Common myeloid progenitor, CD34-positive (primary cell): Measurements from ENCODE around the gene ADNP.

ENCODE experiments used
- CTCF ChIA-PET: fragments of 350-600 bp; sonication (Branson Sonifier 250); formaldehyde crosslinking; loops from one replicate; lab custom pipeline; 2021; ENCODE audit warnings: antibody characterized with exemption; lab: Charles Lee
- POLR2A ChIA-PET: fragments of 350-600 bp; sonication (Branson Sonifier 250); formaldehyde crosslinking; loops from one replicate; lab custom pipeline; 2021; ENCODE audit warnings: antibody characterized with exemption; lab: Charles Lee
- DNase-seq, 3 donors: peaks; one replicate each; pipeline versions ENCODE4 v3.0.0 to v3.0.0-alpha.2; 2013
- H3K27ac ChIP-seq, 2 experiments: 1 replicate in 1 of 2; 2 replicates in 1 of 2; pipeline ENCODE4 v1.7.0; 2013; ENCODE audit warnings: inconsistent platforms in 2 of 2, low read length in 2 of 2, mild to moderate bottlenecking in 2 of 2, low read depth in 1 of 2, moderate library complexity in 1 of 2; ENCODE audit not compliant: severe bottlenecking in 2 of 2, insufficient read depth in 1 of 2, poor library complexity in 1 of 2
- H3K27me3 ChIP-seq, 5 experiments: replicated peaks in 2 of 5; 1 replicate in 3 of 5; 2 replicates in 2 of 5; pipeline versions ENCODE4 v1.6.1 to v1.7.0; 2013; ENCODE audit warnings: low read length in 4 of 5, mild to moderate bottlenecking in 2 of 5, moderate library complexity in 2 of 5, inconsistent platforms in 1 of 5; ENCODE audit not compliant: insufficient read depth in 5 of 5, control insufficient read depth in 4 of 5
- H3K36me3 ChIP-seq, 4 experiments: 1 replicate in 2 of 4; 2 replicates in 2 of 4; pipeline versions ENCODE4 v1.6.1 to v1.7.0; 2013; ENCODE audit warnings: low read length in 3 of 4, control low read depth in 1 of 4, mild to moderate bottlenecking in 1 of 4; ENCODE audit not compliant: control insufficient read depth in 4 of 4, insufficient read depth in 4 of 4
- H3K4me1 ChIP-seq, 4 experiments: 1 replicate in 3 of 4; 2 replicates in 1 of 4; pipeline versions ENCODE4 v1.6.1 to v1.7.1; 2013; ENCODE audit warnings: low read length in 3 of 4, mild to moderate bottlenecking in 3 of 4, control low read depth in 1 of 4, inconsistent platforms in 1 of 4, moderate library complexity in 1 of 4; ENCODE audit not compliant: control insufficient read depth in 4 of 4, insufficient read depth in 4 of 4; ENCODE audit errors: control extremely low read depth in 1 of 4
- H3K4me3 ChIP-seq, 7 experiments: 1 replicate in 4 of 7; 2 replicates in 3 of 7; pipeline versions ENCODE4 v1.5.1 to v1.7.0; 2013; ENCODE audit warnings: mild to moderate bottlenecking in 7 of 7, low read length in 6 of 7, moderate library complexity in 6 of 7, inconsistent platforms in 2 of 7, low read depth in 2 of 7, control low read depth in 1 of 7; ENCODE audit not compliant: insufficient read depth in 4 of 7, control insufficient read depth in 1 of 7; ENCODE audit errors: extremely low read depth in 1 of 7
- H3K9me3 ChIP-seq, 5 experiments: 1 replicate in 4 of 5; 2 replicates in 1 of 5; pipeline versions ENCODE4 v1.6.1 to v1.7.1; 2013; ENCODE audit warnings: low read length in 4 of 5, mild to moderate bottlenecking in 2 of 5, inconsistent platforms in 1 of 5, low read depth in 1 of 5, moderate library complexity in 1 of 5; ENCODE audit not compliant: control insufficient read depth in 4 of 5, insufficient read depth in 2 of 5; ENCODE audit errors: control extremely low read depth in 1 of 5
- WGBS: methylation state at CpG from one replicate; pipeline ENCODE4 v1.1.5; 2013; ENCODE audit not compliant: insufficient coverage; 5-methylcytosine and 5-hydroxymethylcytosine counted together

The ADNP gene

GRCh38 chr20:50870561-50871161 is 60.6 kb downstream of the ADNP start:
- Histone ChIP-seq H3K4me3 (no peak overlapping the region), H3K27me3 (no peaks in the 10 kb centered on the region), H3K9me3 (no peaks in the 10 kb centered on the region), H3K4me1 (peaks cover 0 to 17% (median 11%) of the 10 kb centered on the region in 4 experiments), H3K36me3 (peaks cover 0 to 10% (median 1%) of the 10 kb centered on the region in 4 experiments), H3K27ac (no peak overlapping the region)
- 97% methylated on average over 18 of the region's 19 CpGs for WGBS
- DNase-seq = no peak
- ChIA-PET CTCF (interaction anchor here (1.0 to 1.7 kb wide), 7 partner anchors 13 to 52 kb away, joined by 3 to 5 read pairs (median 3); no protein-coding TSS in a partner anchor), POLR2A (no interaction called here)

- WGBS = 95% methylated on average over 7 of the region's 11 CpGs
- DNase-seq = no peak
- Histone ChIP-seq H3K27me3 (no peaks in the 10 kb centered on the region), H3K4me1 (peaks cover 0 to 17% (median 11%) of the 10 kb centered on the region in 4 experiments), H3K36me3 (peaks cover 0 to 8% (median 3%) of the 10 kb centered on the region in 4 experiments), H3K4me3 (no peak overlapping the region), H3K9me3 (no peaks in the 10 kb centered on the region), H3K27ac (no peak overlapping the region)
- POLR2A ChIA-PET = no interaction called here
- CTCF ChIA-PET = no interaction called here
Observed at GRCh38 chr20:50868509-50869495, 62.4 kb downstream of the ADNP start.

- CTCF ChIA-PET = no interaction called here
- Histone ChIP-seq H3K9me3 (no peaks in the 10 kb centered on the region), H3K27ac (no peak overlapping the region), H3K36me3 (peaks cover 0 to 8% (median 3%) of the 10 kb centered on the region in 4 experiments), H3K27me3 (no peaks in the 10 kb centered on the region), H3K4me1 (peaks cover 0 to 14% (median 8%) of the 10 kb centered on the region in 4 experiments), H3K4me3 (no peak overlapping the region)
- DNase-seq = no peak
- WGBS = 94% methylated on average over 3 of the region's 6 CpGs
- POLR2A ChIA-PET = no interaction called here
Observed at GRCh38 chr20:50867805-50868204, 63.4 kb downstream of the ADNP start.

- H3K27me3 ChIP-seq = no peaks in the 10 kb centered on the region
- H3K9me3 ChIP-seq = no peaks in the 10 kb centered on the region
- POLR2A ChIA-PET = no interaction called here
- peaks cover 0 to 8% (median 3%) of the 10 kb centered on the region in 4 experiments for H3K36me3 ChIP-seq
- DNase-seq = no peak
- peaks cover 0 to 9% (median 3%) of the 10 kb centered on the region in 4 experiments for H3K4me1 ChIP-seq
- 100% methylated on average over 2 of the region's 9 CpGs for WGBS
- no peak overlapping the region for H3K27ac ChIP-seq
- CTCF ChIA-PET = interaction anchor here (0.8 kb wide), 1 partner anchor 72 kb away, joined by 3 read pairs; no protein-coding TSS in a partner anchor
- no peak overlapping the region for H3K4me3 ChIP-seq
Observed at GRCh38 chr20:50866831-50867230, 64.4 kb downstream of the ADNP start.

GRCh38 chr20:50866036-50866685 is 65.1 kb downstream of the ADNP start:
- POLR2A ChIA-PET = no interaction called here

GRCh38 chr20:50865591-50865990 is 65.6 kb downstream of the ADNP start:
- DNase-seq = no peak
- Histone ChIP-seq H3K4me1 (no peaks in the 10 kb centered on the region), H3K27me3 (no peaks in the 10 kb centered on the region), H3K9me3 (no peaks in the 10 kb centered on the region), H3K36me3 (peaks cover 0 to 8% (median 3%) of the 10 kb centered on the region in 4 experiments), H3K27ac (no peak overlapping the region), H3K4me3 (no peak overlapping the region)
- WGBS = 97% methylated on average over 7 of the region's 7 CpGs
- ChIA-PET POLR2A (no interaction called here), CTCF (interaction anchor here (1.2 kb wide), 1 partner anchor 21 kb away, joined by 3 read pairs; no protein-coding TSS in a partner anchor)

More at GRCh38 chr20:50866036-50866685, 65.1 kb downstream of the ADNP start:
- H3K36me3 ChIP-seq = peaks cover 0 to 8% (median 3%) of the 10 kb centered on the region in 4 experiments
- peaks cover 0 to 2% (median 0%) of the 10 kb centered on the region in 4 experiments for H3K4me1 ChIP-seq
- 97% methylated on average over 12 of the region's 12 CpGs for WGBS
- no peak overlapping the region for H3K4me3 ChIP-seq
- no peaks in the 10 kb centered on the region for H3K9me3 ChIP-seq
- H3K27me3 ChIP-seq = no peaks in the 10 kb centered on the region
- CTCF ChIA-PET = interaction anchor here (0.8 to 1.2 kb wide), 2 partner anchors 20 to 73 kb away, joined by 3 read pairs; no protein-coding TSS in a partner anchor
- no peak overlapping the region for H3K27ac ChIP-seq
- DNase-seq = no peak
